Measurements from ENCODE around the gene AHSA1.

- TF ChIP-seq, protein P1, sequence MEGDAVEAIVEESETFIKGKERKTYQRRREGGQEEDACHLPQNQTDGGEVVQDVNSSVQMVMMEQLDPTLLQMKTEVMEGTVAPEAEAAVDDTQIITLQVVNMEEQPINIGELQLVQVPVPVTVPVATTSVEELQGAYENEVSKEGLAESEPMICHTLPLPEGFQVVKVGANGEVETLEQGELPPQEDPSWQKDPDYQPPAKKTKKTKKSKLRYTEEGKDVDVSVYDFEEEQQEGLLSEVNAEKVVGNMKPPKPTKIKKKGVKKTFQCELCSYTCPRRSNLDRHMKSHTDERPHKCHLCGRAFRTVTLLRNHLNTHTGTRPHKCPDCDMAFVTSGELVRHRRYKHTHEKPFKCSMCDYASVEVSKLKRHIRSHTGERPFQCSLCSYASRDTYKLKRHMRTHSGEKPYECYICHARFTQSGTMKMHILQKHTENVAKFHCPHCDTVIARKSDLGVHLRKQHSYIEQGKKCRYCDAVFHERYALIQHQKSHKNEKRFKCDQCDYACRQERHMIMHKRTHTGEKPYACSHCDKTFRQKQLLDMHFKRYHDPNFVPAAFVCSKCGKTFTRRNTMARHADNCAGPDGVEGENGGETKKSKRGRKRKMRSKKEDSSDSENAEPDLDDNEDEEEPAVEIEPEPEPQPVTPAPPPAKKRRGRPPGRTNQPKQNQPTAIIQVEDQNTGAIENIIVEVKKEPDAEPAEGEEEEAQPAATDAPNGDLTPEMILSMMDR (conservative IDR thresholded peaks at IDR 0.05 in 1 of 2, IDR thresholded peaks at IDR 0.05 in 1 of 2; ENCODE audit: low read depth in 1 of 2, low read length in 2 of 2) = no peak
- TF ChIP-seq EZH2 (IDR thresholded peaks at IDR 0.05; ENCODE audit: low read length, missing control alignments) = no peak
Measured at GRCh38 chr14:77439861-77440260, 18.0 kb upstream of the AHSA1 start.
